HepG2 (cell line): Measurements from ENCODE around the gene AP2B1. TPM values are rescaled to one million over a fixed set of nuclear protein-coding genes. Genes with fewer than 3 reads are reported as not detected.

Experiments used
- ATAC-seq: fragments of 200-7000 bp; cut with Tn5 transposase; 3 replicates; pipeline ENCODE4 v1.9.1; 2020; ENCODE audit warnings: mild to moderate bottlenecking, moderate library complexity
- BruUV-seq: library from RNA; stranded (reverse); fragments of 400-500 nt; replicated peaks from 2 replicates; lab custom pipeline; 2021; lab: Mats Ljungman, UMichigan
- CTCF ChIA-PET: fragments of 300-600 bp; formaldehyde crosslinking; extraction: SDS; loops from one replicate; lab custom pipeline; 2021; ENCODE audit warnings: low total read pairs, inconsistent platforms, low intra/inter-chr PET ratio; lab: Yijun Ruan, JAX
- POLR2A ChIA-PET: fragments of 350-600 bp; sonication (Branson Sonifier 250); formaldehyde crosslinking; loops from one replicate; lab custom pipeline; 2020; ENCODE audit warnings: antibody characterized with exemption, inconsistent platforms; lab: Yijun Ruan, JAX
- DNase-seq: peaks from one replicate; pipeline ENCODE4 v3.0.0-alpha.2; 2015; ENCODE audit warnings: low spot score
- FAIRE-seq: peaks from 3 replicates; lab custom pipeline; 2011; peaks lifted over from hg19 to GRCh38; lab: Jason Lieb, UNC
- H2AFZ ChIP-seq: one replicate; pipeline ENCODE4 v1.6.1; 2011; ENCODE audit warnings: low read length, inconsistent platforms
- H3K27ac ChIP-seq: fragments of 300-600 bp; 3 replicates; pipeline ENCODE4 v1.8.0; 2011; ENCODE audit warnings: mixed run types, mild to moderate bottlenecking, mixed read lengths, low read length, inconsistent platforms; ENCODE audit not compliant: insufficient read depth; ENCODE audit errors: extremely low read length
- H3K27me3 ChIP-seq, 2 experiments: fragments of 200-600 bp in 1 of 2; 2 replicates in 1 of 2; 3 replicates in 1 of 2; pipeline versions ENCODE4 v1.6.0 to v1.8.0; 2011; ENCODE audit warnings: low read length in 2 of 2, mild to moderate bottlenecking in 2 of 2, moderate library complexity in 2 of 2, inconsistent platforms in 1 of 2; ENCODE audit not compliant: insufficient read depth in 2 of 2, control insufficient read depth in 1 of 2
- H3K36me3 ChIP-seq, 2 experiments: fragments of 200-600 bp in 1 of 2; replicated peaks in 1 of 2; 2 replicates in 1 of 2; 3 replicates in 1 of 2; pipeline versions ENCODE4 v1.5.1 to v1.8.0; 2011; ENCODE audit warnings: low read length in 2 of 2, inconsistent platforms in 1 of 2; ENCODE audit not compliant: insufficient read depth in 2 of 2, control insufficient read depth in 1 of 2
- H3K4me1 ChIP-seq: 2 replicates; pipeline ENCODE4 v1.5.1; 2012; ENCODE audit warnings: low read length, inconsistent platforms; ENCODE audit not compliant: insufficient read depth
- H3K4me2 ChIP-seq: 2 replicates; pipeline ENCODE4 v1.6.0; 2011; ENCODE audit warnings: low read depth, low read length, inconsistent platforms
- H3K4me3 ChIP-seq, 3 experiments: fragments of 200-600 bp in 1 of 3; sonication (generic), shearing (Covaris generic) in 1 of 3; replicated peaks in 1 of 3; 2 replicates each; pipeline ENCODE4 v1.5.1; 2011 to 2016; ENCODE audit warnings: low read length in 3 of 3, inconsistent platforms in 2 of 3, low read depth in 2 of 3, mild to moderate bottlenecking in 2 of 3, control low read depth in 1 of 3, mixed read lengths in 1 of 3; ENCODE audit not compliant: insufficient read depth in 1 of 3
- H3K79me2 ChIP-seq: one replicate; pipeline ENCODE4 v1.6.1; 2011; ENCODE audit warnings: low read length, inconsistent platforms; ENCODE audit not compliant: insufficient read depth
- H3K9ac ChIP-seq: 2 replicates; pipeline ENCODE4 v1.6.0; 2011; ENCODE audit warnings: mild to moderate bottlenecking, low read depth, low read length, inconsistent platforms; ENCODE audit not compliant: insufficient read depth
- H3K9me3 ChIP-seq: 2 replicates; pipeline ENCODE4 v1.5.1; 2012; ENCODE audit warnings: mild to moderate bottlenecking, low read length
- H4K20me1 ChIP-seq: 2 replicates; pipeline ENCODE4 v1.6.0; 2011; ENCODE audit warnings: inconsistent platforms, mild to moderate bottlenecking, low read length, moderate library complexity; ENCODE audit not compliant: insufficient read depth
- AHDC1 ChIP-seq: sonication (generic); formaldehyde crosslinking; IDR thresholded peaks from 2 replicates; pipeline ENCODE4 v1.5.1; 2020; ENCODE audit warnings: mild to moderate bottlenecking, missing genetic modification reagents, borderline replicate concordance
- KDM2A ChIP-seq: sonication (generic); formaldehyde crosslinking; IDR thresholded peaks from 2 replicates; pipeline ENCODE4 v1.4.0; 2020; ENCODE audit warnings: low read depth, missing genetic modification reagents, borderline replicate concordance
- SNAPC2 ChIP-seq: sonication (generic); formaldehyde crosslinking; IDR thresholded peaks from 2 replicates; pipeline ENCODE4 v1.8.1; 2022; ENCODE audit warnings: mild to moderate bottlenecking, missing genetic modification reagents
- WGBS: methylation state at CpG from one replicate; pipeline ENCODE4 v1.1.6; 2017; ENCODE audit warnings: low lambda C conversion rate; 5-methylcytosine and 5-hydroxymethylcytosine counted together
- in situ Hi-C: cut with HindIII; loops from 2 replicates; pipeline ENCODE4 v1.10.0; 2017; ENCODE audit warnings: low pct_unique_long_range_greater_than_20kb; ENCODE audit not compliant: extremely low pct_ligation_motif_present
- intact Hi-C: fragments of 100-400 bp; cut with micrococcal nuclease; formaldehyde crosslinking; loops from one replicate; pipeline ENCODE4 v1.10.0; 2022; ENCODE audit not compliant: unreplicated experiment
- polyA plus RNA-seq, 8 experiments: library from polyadenylated mRNA; depleted of rRNA in 3 of 8; stranded (reverse) in 7 of 8; unstranded in 1 of 8; fragments of >200 nt; fragmentation: Illumina TruSeq in 4 of 8; extraction: Trizol in 4 of 8; gene quantifications; 2 replicates each; pipeline versions ENCODE4 v1.2.1 to v1.2.3, GENCODE V29; 2011 to 2016; ENCODE audit warnings: low read depth in 4 of 8, missing spikeins in 1 of 8, mixed read lengths in 1 of 8; ENCODE audit not compliant: insufficient read depth in 1 of 8
- total RNA-seq, 5 experiments: library from RNA; depleted of rRNA; stranded (reverse); fragments of >200 nt; fragmentation: Illumina TruSeq; extraction: Trizol; gene quantifications; 2 replicates each; pipeline ENCODE4 v1.2.3, GENCODE V29; 2016; ENCODE audit warnings: low read depth in 1 of 5

Gene AP2B1
- total and polyA plus RNA-seq, 2 of the 13 experiments (the other 11 are each of a cell fraction or from before 2014, with no cell fraction given), result 23.8 to 71.3 TPM

DNA sequence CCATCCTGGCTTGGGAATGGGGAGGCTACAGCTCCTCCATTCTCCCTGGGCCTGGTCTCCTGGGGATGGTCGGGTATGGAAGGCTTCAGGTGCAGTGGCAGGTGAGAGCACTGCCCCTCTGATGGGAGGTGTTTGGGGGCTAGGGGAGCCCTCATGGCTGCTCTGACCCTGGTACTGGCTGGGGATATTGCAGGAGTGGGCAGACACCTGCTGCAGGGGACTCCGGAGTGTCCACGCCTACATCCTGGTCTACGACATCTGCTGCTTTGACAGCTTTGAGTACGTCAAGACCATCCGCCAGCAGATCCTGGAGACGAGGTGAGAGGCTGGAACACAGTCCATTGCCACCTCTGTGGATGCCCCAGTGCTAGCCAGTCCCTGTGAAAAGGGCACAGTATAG, 153.1 kb downstream of the AP2B1 start:
- 0 out of 5 replicates have a peak, but pooled peaks cover 0 to 9% of the 10 kb centered on the region in 2 experiments for H3K27me3 ChIP-seq
- H3K79me2 ChIP-seq, result no peaks in the 10 kb centered on the region
- in situ Hi-C loops, result loop anchor here (10.0 to 25.0 kb wide), 2 partner anchors 185 to 428 kb away; no protein-coding TSS in a partner anchor
- no peaks in the 10 kb centered on the region for H3K36me3 ChIP-seq
- no peak for DNase-seq
- TF ChIP-seq SNAPC2 (CRISPR knock-in tag), result no peak
- TF ChIP-seq KDM2A, result 0 out of 2 replicates have a peak, but pooled peaks have one; percentile 7
- no peak for TF ChIP-seq AHDC1
- POLR2A ChIA-PET, result no interaction called here
- H3K9me3 ChIP-seq, result no peaks in the 10 kb centered on the region
- no peak for ATAC-seq
- intact Hi-C loops, result no loop called here
- no peak overlapping the region for H3K9ac ChIP-seq
- H4K20me1 ChIP-seq, result no peaks in the 10 kb centered on the region
- no TSS peak for BruUV-seq
- whole genome bisulfite sequencing, result no CpG with 5 or more reads among the region's 7 CpGs
- no peak overlapping the region for H2AFZ ChIP-seq
- H3K4me2 ChIP-seq, result no peak overlapping the region
- H3K4me1 ChIP-seq, result no peaks in the 10 kb centered on the region
- H3K27ac ChIP-seq, result no peak overlapping the region
- CTCF ChIA-PET, result no interaction called here
- FAIRE-seq, result no peak
- H3K4me3 ChIP-seq, result no peak overlapping the region
